ENCODE results near the gene MMP28.
A peak's percentile ranks its signal among the peaks of the same experiment; 100 is the strongest.

The MMP28 gene, protein sequence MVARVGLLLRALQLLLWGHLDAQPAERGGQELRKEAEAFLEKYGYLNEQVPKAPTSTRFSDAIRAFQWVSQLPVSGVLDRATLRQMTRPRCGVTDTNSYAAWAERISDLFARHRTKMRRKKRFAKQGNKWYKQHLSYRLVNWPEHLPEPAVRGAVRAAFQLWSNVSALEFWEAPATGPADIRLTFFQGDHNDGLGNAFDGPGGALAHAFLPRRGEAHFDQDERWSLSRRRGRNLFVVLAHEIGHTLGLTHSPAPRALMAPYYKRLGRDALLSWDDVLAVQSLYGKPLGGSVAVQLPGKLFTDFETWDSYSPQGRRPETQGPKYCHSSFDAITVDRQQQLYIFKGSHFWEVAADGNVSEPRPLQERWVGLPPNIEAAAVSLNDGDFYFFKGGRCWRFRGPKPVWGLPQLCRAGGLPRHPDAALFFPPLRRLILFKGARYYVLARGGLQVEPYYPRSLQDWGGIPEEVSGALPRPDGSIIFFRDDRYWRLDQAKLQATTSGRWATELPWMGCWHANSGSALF

DNA sequence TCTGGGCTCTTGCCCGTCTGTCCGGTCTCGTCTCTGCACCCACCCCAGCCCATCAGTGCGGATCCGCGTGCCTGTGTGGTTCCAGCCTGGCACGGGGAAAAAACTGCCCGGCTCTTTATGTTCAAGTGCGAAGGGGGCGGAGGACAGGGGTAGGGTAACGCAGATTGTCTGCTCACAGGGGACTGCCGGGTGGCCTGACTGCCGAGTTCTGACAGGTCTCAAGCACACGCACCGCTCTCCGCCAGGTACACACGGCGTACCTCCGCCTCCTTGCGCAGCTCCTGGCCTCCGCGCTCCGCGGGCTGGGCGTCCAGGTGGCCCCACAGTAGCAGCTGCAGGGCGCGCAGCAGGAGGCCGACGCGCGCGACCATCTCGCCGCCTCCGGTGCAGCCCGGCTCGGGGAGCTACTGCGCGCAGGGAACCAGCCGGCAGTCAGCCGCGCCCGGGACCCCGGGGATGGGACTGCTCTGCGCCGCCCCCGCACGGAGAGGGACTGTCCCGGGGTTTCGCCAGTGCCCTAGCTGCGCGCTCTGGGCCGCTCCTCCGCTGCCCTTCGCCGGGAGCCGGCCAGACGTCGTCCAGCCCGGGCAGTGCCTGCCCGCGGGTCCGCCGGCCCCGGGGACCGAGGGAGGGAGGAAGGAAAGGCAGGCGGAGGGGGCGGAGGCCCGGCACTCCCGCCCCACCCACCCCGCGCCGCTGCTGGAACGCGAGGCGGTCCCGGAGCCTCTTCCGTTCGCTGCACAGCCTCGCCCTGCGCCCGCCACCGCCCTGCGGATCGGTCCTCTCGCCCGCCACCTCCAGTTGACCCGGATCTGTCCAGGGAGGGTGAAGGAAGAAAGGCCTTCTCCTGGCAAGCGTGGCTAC lies at the start of gene MMP28:
MMP28 (minus strand) TSS at position 635 of the 864 bp plus-strand sequence; CDS start at position 371, 264 bp downstream.
- peak; percentile 69 for DNase-seq

DNA sequence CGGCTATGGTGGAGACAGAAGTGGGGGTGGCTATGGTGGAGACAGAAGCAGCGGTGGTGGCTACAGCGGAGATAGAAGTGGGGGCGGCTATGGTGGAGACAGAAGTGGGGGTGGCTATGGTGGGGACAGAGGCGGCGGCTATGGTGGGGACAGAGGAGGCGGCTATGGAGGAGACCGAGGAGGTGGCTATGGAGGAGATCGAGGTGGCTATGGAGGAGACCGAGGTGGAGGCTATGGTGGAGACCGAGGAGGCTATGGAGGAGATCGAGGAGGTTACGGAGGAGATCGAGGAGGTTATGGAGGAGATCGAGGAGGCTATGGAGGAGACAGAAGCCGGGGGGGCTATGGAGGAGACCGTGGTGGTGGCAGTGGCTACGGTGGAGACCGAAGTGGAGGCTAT lies 49.1 kb upstream of the MMP28 start:
- no peak for DNase-seq

DNA sequence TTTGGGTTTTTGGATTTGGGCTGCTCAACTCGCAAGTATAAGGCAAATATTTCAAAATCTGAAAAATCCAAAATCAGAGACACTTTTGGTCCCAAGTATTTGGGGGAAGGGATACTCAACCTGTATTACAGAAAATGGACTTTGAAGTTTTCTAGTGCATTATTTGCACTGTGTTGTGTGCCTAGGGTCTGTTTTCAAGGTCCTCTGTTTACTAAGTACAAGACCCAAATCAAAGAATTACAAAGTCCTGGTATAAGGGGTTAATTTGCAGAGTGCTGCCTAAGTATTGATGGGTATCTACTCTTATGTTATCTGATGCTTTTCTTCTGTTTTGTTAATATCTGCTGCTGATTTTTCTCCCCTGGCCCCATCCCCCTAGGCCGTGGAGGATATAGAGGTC lies 48.3 kb upstream of the MMP28 start:
- no peak for DNase-seq

DNA sequence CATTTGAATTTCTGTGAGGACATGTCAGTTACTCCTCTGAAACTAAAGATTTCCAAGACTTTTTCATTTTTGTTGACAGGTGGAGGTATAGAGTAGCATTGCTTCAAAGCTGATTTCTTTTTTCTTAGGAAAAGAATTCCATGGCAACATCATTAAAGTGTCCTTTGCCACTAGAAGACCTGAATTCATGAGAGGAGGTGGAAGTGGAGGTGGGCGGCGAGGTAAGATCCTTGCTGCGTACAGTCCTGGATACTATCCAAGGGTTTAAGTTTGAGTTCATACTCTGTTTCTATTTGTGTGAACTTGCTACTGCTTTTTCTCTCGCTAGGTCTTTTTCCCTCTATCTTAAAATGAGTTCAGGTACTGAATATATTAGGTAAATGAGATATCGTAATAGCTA lies 46.8 kb upstream of the MMP28 start:
- no peak for DNase-seq

DNA sequence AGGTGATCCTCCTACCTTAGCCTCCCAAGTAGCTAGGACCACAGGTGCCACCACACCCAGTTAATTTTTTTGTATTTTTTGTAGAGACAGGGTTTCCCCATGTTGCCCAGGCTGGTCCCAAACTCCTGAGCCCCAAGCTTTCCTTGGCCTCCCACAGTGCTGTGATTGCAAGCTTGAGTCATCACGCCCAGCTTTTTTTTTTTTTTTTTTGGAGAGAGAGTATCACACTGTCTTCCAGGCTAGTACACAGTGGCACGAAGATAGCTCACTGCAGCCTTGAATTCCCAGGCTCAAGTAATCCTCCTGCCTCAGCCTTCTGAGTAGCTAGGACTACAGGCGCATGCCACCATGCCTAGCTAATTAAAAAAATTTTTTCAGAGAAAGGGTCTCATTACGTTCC lies 46.1 kb upstream of the MMP28 start:
- DNase-seq, result no peak

DNA sequence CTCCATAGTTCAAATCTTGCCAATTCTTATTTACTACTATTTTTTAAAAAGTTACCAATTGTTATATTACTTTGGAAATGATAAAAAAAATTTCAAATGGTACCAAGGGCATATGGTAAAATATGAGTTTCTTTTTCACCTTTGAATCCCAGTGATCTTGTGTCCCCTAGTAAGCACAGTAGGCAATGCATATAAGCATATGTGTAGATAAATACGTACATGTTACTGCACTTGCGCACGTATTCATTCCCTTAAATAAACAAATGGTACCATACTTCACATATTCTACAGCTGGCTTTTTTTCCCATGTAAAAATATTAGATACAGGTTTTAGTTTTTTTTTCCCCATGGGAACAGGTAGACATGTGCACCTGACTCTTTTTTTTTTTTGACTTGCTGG lies 45.7 kb upstream of the MMP28 start:
- no peak for DNase-seq

DNA sequence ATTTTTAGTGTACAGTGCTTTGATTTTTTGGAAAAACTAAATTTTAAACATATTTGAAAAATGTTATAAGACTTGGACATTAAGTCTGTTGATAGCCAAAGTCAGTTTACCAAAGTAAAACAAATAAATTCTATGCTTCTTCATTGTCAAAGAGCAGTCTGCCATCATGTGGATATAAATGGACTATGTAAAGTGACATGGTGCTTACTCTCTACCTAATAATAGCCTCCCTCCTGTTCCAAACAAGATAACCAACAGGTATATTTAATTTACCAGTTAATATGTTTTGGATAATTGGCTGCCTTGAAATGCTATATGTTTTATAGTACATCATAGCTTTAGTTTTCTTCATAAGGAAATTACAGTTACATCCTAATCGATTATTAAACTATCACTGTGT lies 29.8 kb upstream of the MMP28 start:
- no peak for DNase-seq

DNA sequence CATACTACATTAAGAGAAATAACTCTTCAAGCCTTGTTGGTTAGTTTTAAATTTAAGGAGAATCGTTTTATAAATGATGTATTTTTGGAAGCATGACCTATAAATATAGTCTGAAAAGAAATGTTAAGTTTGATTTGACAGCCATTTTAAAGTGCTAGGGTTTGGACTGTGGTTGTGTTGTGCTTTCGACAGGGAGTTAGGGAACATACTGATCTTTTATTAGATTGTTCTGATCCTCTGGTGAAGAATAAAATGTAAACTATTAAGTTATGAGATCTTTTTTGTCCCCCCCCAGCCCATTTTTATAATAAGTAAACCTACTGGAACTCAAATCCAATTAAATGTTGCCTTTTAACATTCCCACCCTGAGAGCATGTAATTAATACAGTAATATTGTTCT lies 25.9 kb upstream of the MMP28 start:
- no peak for DNase-seq

DNA sequence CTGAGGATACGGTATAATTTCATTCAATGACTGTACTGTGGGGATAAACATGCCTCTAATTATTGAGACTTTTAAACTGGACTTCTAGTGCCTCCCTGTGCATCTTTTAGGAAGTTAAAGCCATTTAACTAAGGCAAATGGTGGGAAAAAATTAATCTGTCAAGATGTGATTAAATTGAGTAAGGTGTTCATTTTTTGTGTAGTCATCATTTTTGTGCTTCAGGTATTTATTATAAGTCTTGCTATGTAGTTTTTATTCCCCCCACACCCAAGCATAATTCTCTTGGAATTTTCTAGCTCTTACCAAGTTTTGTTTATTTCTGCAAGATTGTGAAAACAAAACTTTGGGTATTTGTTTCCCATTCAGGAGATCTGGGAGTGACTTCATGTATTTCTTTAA lies 24.0 kb upstream of the MMP28 start:
- no peak for DNase-seq

DNA sequence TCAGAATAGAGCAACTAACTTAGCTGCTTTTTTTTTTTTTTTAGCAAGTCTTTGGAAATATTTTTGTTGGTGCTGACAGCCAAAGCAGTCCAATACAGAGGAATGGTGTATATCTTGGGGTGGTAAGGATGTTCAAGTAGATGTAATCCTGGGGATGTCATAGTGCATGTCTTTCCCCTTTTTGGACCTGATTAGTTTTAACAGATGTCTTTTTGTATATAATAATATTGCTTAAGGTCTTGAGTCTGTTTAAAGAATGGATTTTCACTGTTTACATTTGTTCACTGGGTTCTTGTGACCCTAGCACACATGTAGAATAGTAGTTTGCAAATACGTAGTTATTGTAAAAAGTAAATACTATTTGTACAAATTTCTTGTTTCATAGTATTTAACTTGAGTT lies 21.8 kb upstream of the MMP28 start:
- DNase-seq, result no peak

DNA sequence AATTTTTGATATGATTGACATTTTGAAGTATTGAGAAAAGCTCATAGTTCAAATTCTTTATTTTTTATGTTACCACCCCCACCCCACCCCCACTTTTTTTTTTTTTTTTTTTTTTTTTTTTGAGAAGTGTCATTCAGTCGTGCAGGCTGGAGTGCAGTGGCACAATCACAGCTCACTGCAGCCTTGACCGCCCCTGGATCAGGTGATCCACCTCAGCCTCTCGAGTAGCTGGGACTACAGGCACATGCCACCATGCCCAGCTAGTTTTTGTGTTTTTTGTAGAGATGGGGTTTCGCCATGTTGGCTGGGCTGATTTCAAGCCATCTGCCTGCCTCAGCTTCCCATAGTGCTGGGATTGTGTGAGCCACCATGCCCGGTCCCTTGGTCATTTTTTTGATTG lies 21.3 kb upstream of the MMP28 start:
- DNase-seq, result no peak

DNA sequence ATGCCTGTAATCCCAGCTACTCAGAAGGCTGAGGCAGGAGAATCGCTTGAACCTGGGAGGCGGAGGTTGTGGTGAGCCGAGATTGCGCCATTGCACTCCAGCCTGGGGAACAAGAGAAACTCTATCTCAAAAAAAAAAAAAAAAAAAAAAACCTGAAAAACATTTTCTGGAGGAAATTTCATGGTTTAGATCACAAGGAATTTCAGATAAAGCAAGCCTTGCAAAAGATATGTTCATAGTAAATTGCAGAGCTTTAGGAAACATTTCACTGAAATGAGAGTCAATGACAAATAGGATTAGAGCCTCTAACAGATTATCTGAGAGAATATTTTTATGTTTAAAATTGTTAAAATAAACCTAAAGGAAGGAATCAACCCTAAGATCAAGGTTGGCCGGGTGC lies 17.0 kb upstream of the MMP28 start:
- no peak for DNase-seq

DNA sequence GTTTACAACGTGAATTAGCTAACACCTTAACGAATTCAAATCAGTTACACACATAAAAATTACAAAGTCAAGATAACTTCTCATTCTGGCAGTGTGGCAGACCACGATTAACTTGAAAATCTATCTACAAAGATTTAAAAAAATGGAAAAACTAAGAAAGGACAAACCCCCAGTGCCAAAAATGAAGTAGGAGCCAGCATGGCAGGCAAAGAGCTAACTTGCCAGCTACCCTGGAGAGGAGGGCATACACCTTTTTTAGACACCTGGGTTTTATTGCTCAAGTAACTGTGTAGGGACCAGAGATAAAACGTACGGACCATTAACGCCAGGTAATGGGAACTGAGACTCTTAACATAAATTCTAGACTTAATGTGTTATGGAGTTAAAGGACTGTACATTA lies 16.3 kb upstream of the MMP28 start:
- DNase-seq, result no peak

DNA sequence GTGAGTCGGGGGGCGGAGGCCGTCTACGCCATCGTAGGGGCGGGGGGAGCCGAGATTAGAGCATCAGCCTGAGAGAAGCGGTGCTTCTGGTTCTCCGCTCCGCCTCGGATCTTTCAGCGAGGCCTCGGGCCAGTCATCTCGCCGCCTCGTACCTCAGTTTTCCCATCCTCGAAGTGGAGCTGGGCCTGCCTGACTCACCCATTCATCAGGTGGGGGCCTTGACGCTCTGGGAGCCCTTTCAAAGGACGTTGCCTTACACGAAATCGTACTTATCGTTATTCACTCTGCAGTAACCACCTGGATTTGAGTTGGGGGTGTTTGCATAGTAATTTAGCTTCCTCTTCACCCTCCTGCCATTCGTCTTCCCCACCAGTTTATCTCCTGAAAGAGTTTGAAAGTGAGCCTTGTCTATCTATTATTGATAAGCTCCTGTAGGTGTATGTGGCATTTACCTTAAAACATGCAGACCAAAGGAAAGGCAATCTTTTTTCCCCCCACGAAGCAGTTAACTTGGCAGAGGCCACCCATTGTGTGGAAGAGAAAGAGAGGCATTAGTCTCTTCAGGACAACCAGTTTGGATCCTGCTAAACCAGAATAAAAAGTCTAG lies 14.5 kb upstream of the MMP28 start:
- no peak for DNase-seq

DNA sequence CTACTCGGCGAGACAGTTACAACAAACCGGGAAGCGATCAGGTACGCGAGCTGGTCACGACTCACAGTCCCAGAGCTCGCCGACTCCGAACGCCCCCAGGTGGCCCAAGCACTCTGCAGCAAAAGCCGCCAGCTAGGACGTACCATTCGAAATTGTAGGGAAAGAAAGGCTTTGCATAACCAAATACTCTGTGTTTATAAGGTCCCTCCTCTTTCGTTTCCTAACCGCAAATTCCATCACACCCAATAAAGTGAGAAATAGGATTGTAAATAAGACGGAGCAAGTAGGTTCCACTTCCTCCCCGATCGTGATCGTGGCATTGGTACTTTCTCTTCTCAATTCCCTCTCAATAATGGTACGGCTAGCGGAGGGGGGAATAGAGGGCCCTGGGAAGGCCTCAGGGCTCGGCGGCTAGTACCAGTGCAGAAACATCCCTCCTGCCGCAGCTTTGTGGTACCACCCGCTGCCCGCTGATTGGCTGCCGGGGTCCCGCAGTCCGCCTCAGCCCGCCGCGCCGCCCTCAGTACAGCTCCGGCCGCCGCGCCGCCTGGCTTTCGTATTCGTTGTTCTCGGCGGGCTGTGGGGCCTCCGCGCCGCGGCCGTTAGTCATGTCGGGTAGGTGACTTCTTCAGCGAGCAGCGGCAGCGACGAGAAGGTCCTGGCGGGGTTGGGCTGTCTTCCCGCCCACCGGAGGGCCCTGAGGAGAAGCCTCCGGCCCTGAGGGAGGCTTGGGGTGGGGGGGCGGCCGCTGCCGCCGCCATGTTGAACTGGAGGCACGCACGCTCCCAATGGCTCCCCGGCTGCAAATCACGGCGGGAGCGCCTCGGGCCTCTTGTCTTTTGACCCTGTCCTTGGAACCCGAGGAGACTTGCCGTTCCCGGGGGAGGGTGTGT lies 13.8 kb upstream of the MMP28 start, which contains the start of gene TAF15:
TAF15 (plus strand) TSS at position 523 of the 893 bp plus-strand sequence; CDS start at position 609, 86 bp downstream.
- DNase-seq, result peak; percentile 94

DNA sequence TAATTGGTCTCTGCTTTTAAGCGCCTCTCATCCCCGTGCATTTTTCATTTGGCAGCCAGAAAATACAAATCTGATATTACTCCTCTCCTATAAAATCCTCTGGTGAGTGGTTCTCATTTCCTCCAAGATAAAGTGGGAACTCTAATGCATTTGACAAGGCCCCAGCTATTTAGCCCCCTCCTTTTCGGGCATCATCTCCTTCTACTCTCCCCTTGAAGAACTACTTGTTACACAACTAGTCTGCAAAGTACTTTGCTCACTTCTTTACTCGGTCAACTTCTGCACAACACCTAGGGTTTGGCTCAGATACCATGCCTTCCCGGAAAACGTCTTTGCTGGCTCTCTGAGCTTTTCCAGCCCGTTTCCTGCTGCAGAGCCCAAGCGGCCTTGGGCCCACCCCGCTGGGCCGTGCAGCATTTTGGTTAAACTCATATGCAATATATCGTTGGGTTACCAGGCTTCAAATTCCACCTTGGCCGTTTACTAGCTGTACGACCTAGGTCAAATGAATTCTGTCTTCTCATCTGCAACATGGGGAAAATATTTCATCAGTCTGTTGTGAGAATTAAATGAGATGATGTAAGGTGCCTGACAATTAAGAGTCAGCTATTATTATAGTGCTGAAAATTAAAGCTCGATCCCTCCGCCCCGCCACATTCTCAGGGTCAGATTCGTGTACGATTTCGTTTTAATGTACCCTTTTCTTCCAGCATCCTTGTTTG lies 13.0 kb upstream of the MMP28 start:
- no peak for DNase-seq

DNA sequence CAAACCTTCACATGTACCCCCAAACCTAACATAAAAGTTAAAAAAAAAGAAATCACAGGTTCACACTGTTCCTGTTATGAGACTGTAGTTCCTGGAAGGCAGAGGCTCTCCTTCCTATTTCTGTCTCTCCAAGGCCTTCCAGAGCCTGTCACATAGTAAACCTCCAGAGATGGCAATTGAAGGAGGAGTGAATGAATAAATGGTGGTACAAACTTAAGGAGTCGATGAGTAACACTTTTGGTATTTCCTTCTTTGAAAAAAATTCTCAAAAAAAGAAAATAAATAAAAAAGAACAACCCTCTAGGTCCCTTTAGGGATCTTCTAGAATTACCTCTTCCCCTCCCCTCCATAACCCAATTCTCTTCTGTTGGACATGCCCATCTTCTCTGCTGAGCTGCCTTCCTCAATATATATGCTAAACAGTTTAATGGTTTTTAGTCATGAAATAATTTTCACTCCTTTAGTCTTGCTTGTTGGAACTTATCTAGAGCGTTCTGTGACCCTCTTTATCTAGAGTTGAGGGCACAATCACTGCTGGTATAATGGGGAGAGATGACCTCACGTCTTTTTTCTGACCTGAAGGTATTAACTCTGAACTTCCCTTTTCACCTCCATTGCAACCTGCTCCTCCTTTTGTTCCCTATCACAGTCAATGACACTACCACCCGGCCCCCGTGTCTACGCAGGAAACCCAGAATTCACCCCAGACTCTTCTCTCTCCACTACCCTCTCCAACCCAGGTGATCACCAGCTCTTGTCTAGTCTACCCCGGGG lies 12.1 kb upstream of the MMP28 start:
- no peak for DNase-seq

DNA sequence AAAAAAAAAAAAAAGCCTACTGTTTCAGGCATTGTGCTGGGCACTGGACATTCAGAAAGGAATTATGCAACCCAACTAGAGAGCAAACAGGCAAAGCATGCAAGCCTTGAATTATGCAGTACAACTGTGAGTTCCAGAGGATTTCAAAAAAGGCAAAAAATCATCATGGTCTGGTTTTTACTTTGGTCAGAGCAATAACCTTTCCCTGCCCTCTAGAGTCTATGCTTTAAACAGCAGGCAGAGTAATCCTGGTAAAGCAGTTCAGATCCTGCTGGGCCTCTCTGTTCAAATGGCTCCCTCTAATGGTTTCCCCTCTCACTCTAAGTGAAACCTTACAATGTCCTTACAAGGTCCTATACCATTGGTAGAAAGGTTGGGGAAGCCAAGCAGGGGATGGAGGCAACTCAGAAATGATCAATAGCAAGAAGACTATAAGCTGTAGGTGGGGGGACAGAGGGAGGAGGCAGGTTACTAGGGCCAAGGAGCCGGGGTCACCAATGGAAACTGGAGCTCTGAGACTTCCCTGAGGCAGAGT lies 9.3 kb upstream of the MMP28 start:
- peak; percentile 50 for DNase-seq

DNA sequence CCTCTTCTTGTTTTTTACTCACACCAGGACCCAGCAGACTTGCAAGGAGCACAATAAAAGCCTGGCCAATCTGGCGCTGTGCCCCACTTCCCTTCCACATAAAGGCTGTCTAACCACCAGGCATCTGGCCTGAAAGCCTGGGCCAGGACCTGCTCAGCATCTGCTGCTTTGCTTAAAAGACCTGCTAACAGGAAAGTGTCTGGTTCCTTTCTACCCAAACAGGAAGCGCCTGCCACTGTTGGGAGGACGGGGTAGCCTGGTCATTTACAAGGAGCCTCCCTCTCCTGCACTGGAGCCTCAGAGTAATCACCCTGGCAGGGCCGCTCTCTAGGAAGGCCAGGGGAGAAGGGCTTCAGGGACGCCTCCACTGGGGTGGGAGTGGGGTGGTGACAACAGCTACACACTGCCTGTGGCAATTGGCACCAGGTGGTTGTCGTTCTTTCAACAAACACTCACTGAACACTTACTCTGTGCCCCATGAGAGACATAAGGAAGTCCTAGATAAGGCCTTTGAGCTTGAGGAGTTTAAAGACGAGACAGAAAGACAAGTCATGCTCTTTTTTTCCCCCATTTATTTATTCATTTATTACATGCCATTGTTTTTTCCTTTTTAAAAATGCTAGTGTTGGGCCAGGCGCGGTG lies 6.3 kb upstream of the MMP28 start:
- peak; percentile 66 for DNase-seq

DNA sequence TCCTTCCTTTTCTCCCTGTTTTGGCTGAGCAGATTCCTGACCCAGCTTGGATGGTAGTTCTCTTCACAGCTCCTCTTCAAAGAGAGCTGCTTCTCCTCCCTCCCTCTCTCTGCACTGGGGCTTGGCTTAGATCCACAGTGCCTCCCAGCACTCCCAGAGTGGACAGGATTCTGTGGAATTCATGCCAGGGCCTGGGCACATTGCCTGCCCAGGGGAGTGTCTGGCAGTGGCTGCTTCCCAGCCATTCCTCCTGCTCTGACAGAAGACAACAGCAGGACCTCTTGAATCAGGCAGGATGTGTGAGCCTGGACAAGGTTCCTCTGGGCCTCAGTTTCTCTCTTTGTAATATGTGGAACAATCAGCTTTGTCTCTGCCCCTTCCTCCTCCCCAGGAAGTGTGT lies 4.5 kb upstream of the MMP28 start:
- no peak for DNase-seq

Data from CD4-positive, alpha-beta T cell treated with Interleukin-17A for 4 hours (primary cell).